Measurements from ENCODE around the gene FERD3L.

The FERD3L gene

GRCh38 chr7:19095353-19095860 is 49.8 kb downstream of the FERD3L start:
- in situ Hi-C loops (cut with HindIII; ENCODE audit: low sequenced_read_pairs): no loop called here
- no peak overlapping the region for H3K4me3 ChIP-seq (ENCODE audit: low read depth, low read length)
- TF ChIP-seq CTCF (IDR thresholded peaks at IDR 0.05; ENCODE audit: low read depth, low read length, missing control alignments): no peak
- no peak for DNase-seq (ENCODE audit: low read depth)
